HCT116 (cell line): ENCODE measurements around the gene CADM3. TPM values are rescaled to one million over a fixed set of nuclear protein-coding genes. Genes with fewer than 3 reads are reported as not detected.

Source experiments
- ATAC-seq: fragments of 200-7000 bp; cut with Tn5 transposase; 2 replicates; pipeline ENCODE4 v1.9.1; 2020; ENCODE audit warnings: mild to moderate bottlenecking, moderate library complexity
- BruUV-seq: library from RNA; stranded (reverse); fragments of 400-500 nt; replicated peaks from 2 replicates; lab custom pipeline; 2021; lab: Mats Ljungman, UMichigan
- CTCF ChIA-PET: fragments of 300-600 bp; sonication (Branson Sonifier 250); formaldehyde crosslinking; loops from one replicate; lab custom pipeline; 2021; ENCODE audit warnings: antibody characterized with exemption; lab: Charles Lee
- POLR2A ChIA-PET: fragments of 300-600, 350-600 bp; sonication (Branson Sonifier 250); formaldehyde crosslinking; loops from one replicate; lab custom pipeline; 2021; ENCODE audit warnings: antibody characterized with exemption; lab: Charles Lee
- RAD21 ChIA-PET, 2 experiments: fragments of 300-600 bp; sonication (Branson Sonifier 250); formaldehyde crosslinking; loops; one replicate each; lab custom pipeline; 2023; ENCODE audit warnings: low total read pairs in 2 of 2; ENCODE audit not compliant: uncharacterized antibody in 2 of 2, unreplicated experiment in 2 of 2, low non-redundant PET in 1 of 2; lab: Charles Lee
- DNase-seq: peaks from one replicate; pipeline ENCODE4 v3.0.0-alpha.2; 2010; ENCODE audit warnings: low read depth, low spot score
- H2AFZ ChIP-seq: fragments of 200-600 bp; shearing (Covaris generic), sonication (generic); 2 replicates; pipeline ENCODE4 v1.6.1; 2017; ENCODE audit warnings: low read depth, mixed run types, mixed read lengths, antibody characterized with exemption, low read length; ENCODE audit not compliant: poor library complexity, severe bottlenecking
- H3K27ac ChIP-seq: 2 replicates; pipeline ENCODE4 v1.5.1; 2012; ENCODE audit warnings: low read depth, low read length
- H3K27me3 ChIP-seq: fragments of 200-600 bp; sonication (generic); 2 replicates; pipeline ENCODE4 v1.6.1; 2016; ENCODE audit warnings: mixed run types, low read length, mixed read lengths; ENCODE audit not compliant: insufficient read depth
- H3K36me3 ChIP-seq, 2 experiments: fragments of 200-500 bp in 1 of 2; fragments of 200-600 bp in 1 of 2; sonication (Bioruptor generic) in 1 of 2; sonication (generic) in 1 of 2; 2 replicates each; pipeline versions ENCODE4 v1.5.1 to v1.6.1; 2014 to 2016; ENCODE audit warnings: low read length in 2 of 2, inconsistent platforms in 1 of 2, mixed read lengths in 1 of 2, mixed run types in 1 of 2; ENCODE audit not compliant: insufficient read depth in 2 of 2, control insufficient read depth in 1 of 2
- H3K4me1 ChIP-seq, 2 experiments: fragments of 200-600 bp in 1 of 2; sonication (generic) in 1 of 2; 2 replicates each; pipeline versions ENCODE4 v1.5.1 to v1.6.1; 2012 to 2017; ENCODE audit warnings: low read length in 2 of 2, inconsistent platforms in 1 of 2, mild to moderate bottlenecking in 1 of 2, mixed read lengths in 1 of 2, mixed run types in 1 of 2, moderate library complexity in 1 of 2; ENCODE audit not compliant: insufficient read depth in 2 of 2, control insufficient read depth in 1 of 2
- H3K4me2 ChIP-seq: fragments of 200-600 bp; sonication (generic); 2 replicates; pipeline ENCODE4 v1.6.1; 2017; ENCODE audit warnings: mixed run types, low read length, mixed read lengths
- H3K4me3 ChIP-seq, 2 experiments: fragments of 200-600 bp in 1 of 2; sonication (generic) in 1 of 2; replicated peaks in 1 of 2; 2 replicates each; pipeline ENCODE4 v1.5.1; 2011 to 2016; ENCODE audit warnings: low read length in 2 of 2, control low read depth in 1 of 2, low read depth in 1 of 2, mild to moderate bottlenecking in 1 of 2, mixed read lengths in 1 of 2, mixed run types in 1 of 2
- H3K79me2 ChIP-seq: fragments of 200-600 bp; sonication (generic); 2 replicates; pipeline ENCODE4 v1.6.1; 2017; ENCODE audit warnings: mild to moderate bottlenecking, mixed run types, low read length, moderate library complexity, mixed read lengths; ENCODE audit not compliant: insufficient read depth
- H3K9ac ChIP-seq: fragments of 200-600 bp; sonication (generic); 2 replicates; pipeline ENCODE4 v1.6.1; 2016; ENCODE audit warnings: low read length, mixed read lengths
- H3K9me2 ChIP-seq: fragments of 200-600 bp; sonication (generic), shearing (Covaris generic); 2 replicates; pipeline ENCODE4 v1.6.1; 2017; ENCODE audit warnings: mixed run types, mild to moderate bottlenecking, moderate library complexity; ENCODE audit not compliant: insufficient read depth
- H3K9me3 ChIP-seq, 2 experiments: fragments of 200-500 bp in 1 of 2; fragments of 200-600 bp in 1 of 2; sonication (Bioruptor generic) in 1 of 2; sonication (generic) in 1 of 2; 2 replicates each; pipeline ENCODE4 v1.6.1; 2014 to 2017; ENCODE audit warnings: low read length in 2 of 2, mixed read lengths in 2 of 2, inconsistent platforms in 1 of 2, low read depth in 1 of 2, mild to moderate bottlenecking in 1 of 2, mixed run types in 1 of 2, moderate library complexity in 1 of 2; ENCODE audit not compliant: control insufficient read depth in 1 of 2, insufficient read depth in 1 of 2
- H4K20me1 ChIP-seq: fragments of 200-600 bp; sonication (generic), shearing (Covaris generic); 2 replicates; pipeline ENCODE4 v1.6.1; 2017; ENCODE audit warnings: mixed run types, mild to moderate bottlenecking, moderate library complexity; ENCODE audit not compliant: insufficient read depth
- CEBPB ChIP-seq: IDR thresholded peaks from 2 replicates; pipeline ENCODE4 v1.6.1; 2012; ENCODE audit warnings: low read depth
- EZH2 ChIP-seq: fragments of 200-600 bp; sonication (generic); IDR thresholded peaks from 2 replicates; pipeline ENCODE4 v1.6.1; 2017; ENCODE audit warnings: antibody characterized with exemption, mixed run types
- EZH2phosphoT487 ChIP-seq: fragments of 200-600 bp; IDR thresholded peaks from 2 replicates; pipeline ENCODE4 v1.6.1; 2018; ENCODE audit warnings: antibody characterized with exemption, borderline replicate concordance
- FOSL1 ChIP-seq: IDR thresholded peaks from 2 replicates; pipeline ENCODE4 v1.6.1; 2012; ENCODE audit warnings: low read depth
- JUND ChIP-seq: IDR thresholded peaks from 2 replicates; pipeline ENCODE4 v1.6.1; 2012
- MAX ChIP-seq: IDR thresholded peaks from 2 replicates; pipeline ENCODE4 v1.6.1; 2012
- POLR2AphosphoS5 ChIP-seq: IDR thresholded peaks from 2 replicates; pipeline ENCODE4 v1.6.1; 2011; ENCODE audit warnings: mild to moderate bottlenecking, low read depth, low read length, moderate library complexity
- RAD21 ChIP-seq: IDR thresholded peaks from 2 replicates; pipeline ENCODE4 v1.6.1; 2012; ENCODE audit warnings: low read depth, mild to moderate bottlenecking
- REST ChIP-seq: IDR thresholded peaks from 2 replicates; pipeline ENCODE4 v1.6.1; 2012; ENCODE audit warnings: low read depth
- SIN3A ChIP-seq: IDR thresholded peaks from 2 replicates; pipeline ENCODE4 v1.6.1; 2012; ENCODE audit warnings: low read depth
- YY1 ChIP-seq: IDR thresholded peaks from 2 replicates; pipeline ENCODE4 v1.6.1; 2011; ENCODE audit warnings: low read length, low read depth, moderate library complexity, mild to moderate bottlenecking; ENCODE audit not compliant: insufficient replicate concordance; ENCODE audit errors: extremely low read depth
- ZBTB33 ChIP-seq: IDR thresholded peaks from 2 replicates; pipeline ENCODE4 v1.6.1; 2011; ENCODE audit warnings: mild to moderate bottlenecking, low read length, moderate library complexity; ENCODE audit not compliant: insufficient replicate concordance; ENCODE audit errors: extremely low read depth
- ZFX ChIP-seq: fragments of 450-650 bp; IDR thresholded peaks from 2 replicates; pipeline ENCODE4 v1.6.1; 2017
- ZNF274 ChIP-seq: fragments of 200-500 bp; sonication (Bioruptor generic); IDR thresholded peaks from 2 replicates; pipeline ENCODE4 v1.6.1; 2014; ENCODE audit warnings: mild to moderate bottlenecking, low read depth, low read length, inconsistent platforms
- intact Hi-C: fragments of 100-400 bp; cut with micrococcal nuclease; formaldehyde crosslinking; loops from 2 replicates; pipeline ENCODE4 v1.10.0; 2022
- total RNA-seq: library from RNA; stranded (reverse); gene quantifications from one replicate; pipeline ENCODE4 v1.2.1, GENCODE V29; 2021; ENCODE audit not compliant: unreplicated experiment

The CADM3 gene
- total RNA-seq, 1 experiment from 2014 or later: not detected

GRCh38 chr1:159212596-159212995, 41.2 kb downstream of the CADM3 start:
- POLR2A ChIA-PET: no interaction called here
- Histone ChIP-seq H3K4me2 (no peak overlapping the region), H4K20me1 (no peaks in the 10 kb centered on the region), H3K4me3 (no peak overlapping the region), H3K36me3 (no peaks in the 10 kb centered on the region), H3K27ac (no peak overlapping the region)
- no TSS peak for BruUV-seq
- ATAC-seq (no peak), DNase-seq (no peak)
- CTCF ChIA-PET: interaction anchor here (2.2 to 3.6 kb wide), 2 partner anchors 80 to 795 kb away, joined by 13 to 27 read pairs; no protein-coding TSS in a partner anchor
- no peak for TF ChIP-seq SIN3A
- TF ChIP-seq REST: no peak
- TF ChIP-seq, all 23 proteins: peak for 0
- no peak overlapping the region for H2AFZ ChIP-seq
- H3K9me2 ChIP-seq: no peaks in the 10 kb centered on the region
- RAD21 ChIA-PET: no interaction called here
- H3K79me2 ChIP-seq: no peaks in the 10 kb centered on the region
- peaks cover 7% of the 10 kb centered on the region; the same call in 1 of the 2 replicates for H3K27me3 ChIP-seq
- intact Hi-C loops: loop anchor here (5.0 to 10.0 kb wide), 2 partner anchors 585 to 792 kb away; no protein-coding TSS in a partner anchor
- H3K9me3 ChIP-seq: no peaks in the 10 kb centered on the region
- H3K4me1 ChIP-seq: no peaks in the 10 kb centered on the region
- H3K9ac ChIP-seq: no peak overlapping the region

GRCh38 chr1:159214149-159214760, 42.8 kb downstream of the CADM3 start:
- DNase-seq: peak; percentile 10
- CTCF ChIA-PET: interaction anchor here (0.7 to 3.6 kb wide), 16 partner anchors 9 to 793 kb away, joined by 3 to 27 read pairs (median 5); no protein-coding TSS in a partner anchor
- H4K20me1 ChIP-seq: no peaks in the 10 kb centered on the region
- H3K9ac ChIP-seq: no peak overlapping the region
- no peaks in the 10 kb centered on the region for H3K4me1 ChIP-seq
- POLR2A ChIA-PET: no interaction called here
- H3K4me2 ChIP-seq: no peak overlapping the region
- no peaks in the 10 kb centered on the region for H3K36me3 ChIP-seq
- no peaks in the 10 kb centered on the region for H3K9me2 ChIP-seq
- peaks cover 4% of the 10 kb centered on the region; the same call in 1 of the 2 replicates for H3K27me3 ChIP-seq
- H3K27ac ChIP-seq: no peak overlapping the region
- no peak overlapping the region for H2AFZ ChIP-seq
- no peak overlapping the region for H3K4me3 ChIP-seq
- H3K9me3 ChIP-seq: no peaks in the 10 kb centered on the region
- ATAC-seq: peak; percentile 86
- intact Hi-C loops: loop anchor here (1.0 to 10.0 kb wide), 3 partner anchors 583 to 791 kb away; no protein-coding TSS in a partner anchor
- RAD21 ChIA-PET: interaction anchor here in 1 of 2 experiments (1.0 kb wide), 1 partner anchor 81 kb away, joined by 3 read pairs; no protein-coding TSS in a partner anchor
- no TSS peak for BruUV-seq
- H3K79me2 ChIP-seq: no peaks in the 10 kb centered on the region
- no peak for TF ChIP-seq EZH2
- peak; percentile 61 for TF ChIP-seq RAD21
- TF ChIP-seq SIN3A: no peak
- TF ChIP-seq CEBPB: no peak
- TF ChIP-seq YY1: no peak
- no peak for TF ChIP-seq MAX
- no peak for TF ChIP-seq JUND
- TF ChIP-seq ZBTB33: no peak
- TF ChIP-seq ZFX: no peak
- TF ChIP-seq FOSL1: no peak
- TF ChIP-seq EZH2phosphoT487: no peak
- TF ChIP-seq ZNF274: no peak
- no peak for TF ChIP-seq POLR2AphosphoS5
